ENCODE results near the gene IL20.

Gene IL20

GRCh38 chr1:206880314-206880713 lies 14.9 kb downstream of the IL20 start:
- DNase-seq (ENCODE audit: low spot score) = no peak

DNA sequence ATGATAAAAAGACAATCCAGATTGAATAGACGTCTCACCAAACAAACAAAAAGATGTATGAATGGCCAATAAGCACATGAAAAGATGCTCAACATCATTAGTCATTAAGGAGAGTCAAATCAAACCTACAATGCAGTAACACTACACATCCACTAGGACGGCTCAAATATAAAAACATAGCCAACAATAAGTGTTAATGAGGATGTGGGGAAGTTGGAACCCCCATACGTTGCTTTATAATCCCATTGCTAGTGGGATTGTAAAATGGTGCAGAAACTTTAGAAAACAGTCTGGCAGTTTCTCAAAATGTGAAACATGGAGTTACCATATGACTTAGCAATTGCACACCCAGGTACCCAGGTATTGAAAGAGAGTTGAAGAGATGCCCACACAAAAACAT lies 17.1 kb downstream of the IL20 start:
- no peak for DNase-seq (ENCODE audit: low spot score)

- DNase-seq (ENCODE audit: low spot score) = no peak
Observed at GRCh38 chr1:206883160-206883559, 17.7 kb downstream of the IL20 start.

- no peak for DNase-seq (ENCODE audit: low spot score)
Observed at GRCh38 chr1:206883876-206884275, 18.5 kb downstream of the IL20 start.

DNA sequence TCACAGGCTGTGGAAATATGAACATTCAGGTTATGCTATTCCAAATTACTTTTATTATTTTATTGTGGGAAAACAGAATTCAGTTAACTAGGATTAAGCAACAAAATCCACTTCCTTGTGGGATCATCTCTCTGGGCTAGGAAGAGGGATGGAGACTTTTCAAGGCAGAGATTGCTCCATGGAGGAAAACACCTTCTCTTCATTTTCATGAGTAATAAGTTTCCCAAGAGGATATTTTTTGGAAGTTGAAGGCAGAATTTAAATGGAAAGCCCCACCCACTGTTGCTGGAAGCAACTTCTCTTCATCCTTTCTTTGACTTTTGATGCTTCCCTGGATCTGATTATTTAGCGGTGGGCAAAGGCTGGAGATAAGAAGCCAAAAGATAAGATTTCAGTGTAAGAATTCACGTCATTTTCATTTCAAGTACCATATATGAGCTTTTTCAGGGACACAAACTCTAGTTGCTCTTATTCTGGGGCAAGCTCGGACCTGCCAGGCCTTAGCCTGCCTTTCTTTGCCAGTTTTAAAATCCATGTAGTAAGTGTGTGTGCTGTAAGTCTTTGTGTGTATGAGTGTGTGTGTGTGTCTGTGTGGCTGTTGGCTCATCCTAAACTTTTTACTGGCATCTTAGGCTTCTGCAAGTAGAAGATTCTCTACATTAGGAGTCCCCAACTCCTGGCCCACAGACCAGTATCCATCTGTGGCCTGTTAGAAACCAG lies 20.1 kb downstream of the IL20 start:
- DNase-seq (ENCODE audit: low spot score) = no peak

DNA sequence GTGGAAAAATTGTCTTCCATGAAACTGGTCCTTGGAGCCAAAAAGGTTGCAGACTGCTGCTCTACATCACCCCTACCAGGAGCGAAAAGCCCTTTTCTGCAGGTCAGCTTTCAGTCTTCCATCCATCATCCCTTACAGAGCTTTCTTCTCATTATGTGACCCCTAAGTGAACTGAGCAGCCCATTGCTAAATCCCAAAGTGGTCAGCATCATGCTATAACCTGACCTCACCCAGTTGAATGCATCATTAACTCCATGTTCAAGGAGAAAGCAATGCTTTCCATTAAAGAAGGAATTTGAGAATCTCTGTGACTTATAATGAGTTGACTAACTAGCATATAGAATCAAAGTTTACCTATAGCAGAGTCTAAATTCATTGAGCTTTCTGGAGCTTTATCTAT lies 21.4 kb downstream of the IL20 start:
- DNase-seq (ENCODE audit: low spot score) = no peak

DNA sequence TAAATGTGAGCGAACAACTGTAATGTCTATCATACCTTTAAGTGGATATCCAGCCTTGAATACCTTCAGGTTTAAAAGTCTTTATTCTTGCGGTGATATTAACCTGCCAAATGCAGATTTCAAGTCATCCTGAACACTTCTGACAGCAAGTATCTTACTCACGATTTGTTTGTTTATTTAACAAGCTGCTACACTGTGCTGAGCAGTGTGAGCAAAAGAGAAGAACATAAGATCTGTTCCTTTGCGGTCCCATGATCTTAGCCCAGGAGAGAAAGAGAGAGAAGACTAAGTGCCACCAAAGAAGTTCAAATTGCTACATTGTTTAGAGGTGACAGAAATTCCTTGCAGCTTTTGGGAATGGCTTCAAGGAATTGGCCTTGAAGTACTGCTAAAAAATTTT lies 22.3 kb downstream of the IL20 start:
- no peak for DNase-seq (ENCODE audit: low spot score)

GRCh38 chr1:206890125-206891060 lies 25.0 kb downstream of the IL20 start:
- DNase-seq (ENCODE audit: low spot score) = no peak

DNA sequence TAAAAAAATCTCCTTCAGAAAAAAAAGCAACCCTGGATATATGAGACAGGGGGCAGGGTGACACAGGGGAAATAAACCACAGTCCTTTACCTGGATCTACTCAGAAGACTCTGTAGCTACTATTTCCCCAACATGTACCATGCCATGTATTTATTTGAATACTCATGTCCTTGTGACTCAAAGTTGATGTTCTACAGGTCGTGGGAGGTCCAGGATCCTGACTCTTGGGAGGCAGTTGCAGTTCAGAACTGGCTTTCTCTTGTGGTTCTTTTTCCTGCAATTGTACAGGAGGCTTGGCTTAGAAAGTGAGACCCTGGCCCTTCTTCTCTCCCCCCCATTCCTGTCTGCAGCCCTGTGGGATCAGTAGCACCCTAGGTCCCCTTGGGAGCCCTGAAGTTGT lies 26.0 kb downstream of the IL20 start:
- DNase-seq (ENCODE audit: low spot score) = no peak

GRCh38 chr1:206892351-206892984 lies 27.0 kb downstream of the IL20 start:
- no peak for DNase-seq (ENCODE audit: low spot score)

GRCh38 chr1:206893380-206893779 lies 28.0 kb downstream of the IL20 start:
- DNase-seq (ENCODE audit: low spot score) = no peak

DNA sequence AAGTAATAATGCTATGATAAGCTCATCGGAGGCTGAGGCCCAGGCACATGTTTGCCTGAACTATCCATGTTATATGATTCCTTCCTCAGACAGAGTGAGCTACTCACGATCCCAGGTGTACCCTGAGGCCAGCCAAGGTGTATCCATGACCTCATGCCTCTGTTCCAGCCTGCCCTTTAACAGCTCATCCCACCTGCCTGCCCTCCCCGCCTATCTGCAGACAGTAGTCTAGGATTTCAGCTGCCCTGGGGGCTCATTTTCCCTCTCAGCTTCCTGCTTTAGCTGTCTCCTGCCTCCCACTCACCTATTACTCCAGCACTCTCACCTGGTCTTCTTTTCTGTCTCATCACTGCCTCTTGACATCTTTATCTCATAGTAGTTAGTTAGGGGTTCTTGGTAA lies 29.9 kb downstream of the IL20 start:
- DNase-seq (ENCODE audit: low spot score) = no peak

DNA sequence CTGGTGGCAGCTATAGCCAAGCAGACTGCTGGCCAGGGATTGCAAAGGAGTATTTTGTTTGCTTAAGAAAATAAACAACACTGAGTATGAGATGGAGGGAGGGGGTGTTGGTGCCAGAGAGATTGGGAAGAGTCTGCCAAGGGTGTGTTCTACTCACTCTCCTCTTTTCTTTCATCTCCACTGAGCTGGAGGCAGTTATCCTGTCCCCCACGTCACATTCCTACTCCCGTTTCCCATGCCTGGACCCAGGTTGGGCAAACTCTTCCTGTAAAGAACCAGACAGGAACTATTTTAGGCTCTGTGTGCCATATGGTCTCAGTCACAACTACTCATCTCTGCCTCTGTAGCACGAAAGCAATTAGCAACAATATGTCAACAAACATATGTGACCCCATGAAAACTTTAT lies 30.4 kb downstream of the IL20 start:
- DNase-seq (ENCODE audit: low spot score) = peak; percentile 31

DNA sequence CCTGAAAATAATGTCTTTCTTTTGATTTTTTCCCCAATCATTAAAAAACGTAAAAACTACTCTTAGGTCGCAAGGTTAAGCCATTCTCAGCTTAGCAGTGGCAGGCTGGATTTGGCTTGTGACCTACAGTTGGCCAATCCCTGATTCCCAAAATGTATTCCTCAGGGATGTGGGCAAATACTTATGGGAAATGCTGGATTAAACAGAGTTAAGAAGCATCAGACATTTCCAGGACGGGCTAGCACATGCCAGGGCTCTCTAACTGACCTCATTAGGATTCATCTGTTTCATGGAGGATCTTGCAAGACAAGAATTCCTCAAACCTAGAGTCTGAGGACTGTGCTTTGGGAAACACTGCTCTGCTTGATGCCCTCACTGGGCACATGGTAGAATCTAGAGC lies 30.8 kb downstream of the IL20 start:
- no peak for DNase-seq (ENCODE audit: low spot score)

DNA sequence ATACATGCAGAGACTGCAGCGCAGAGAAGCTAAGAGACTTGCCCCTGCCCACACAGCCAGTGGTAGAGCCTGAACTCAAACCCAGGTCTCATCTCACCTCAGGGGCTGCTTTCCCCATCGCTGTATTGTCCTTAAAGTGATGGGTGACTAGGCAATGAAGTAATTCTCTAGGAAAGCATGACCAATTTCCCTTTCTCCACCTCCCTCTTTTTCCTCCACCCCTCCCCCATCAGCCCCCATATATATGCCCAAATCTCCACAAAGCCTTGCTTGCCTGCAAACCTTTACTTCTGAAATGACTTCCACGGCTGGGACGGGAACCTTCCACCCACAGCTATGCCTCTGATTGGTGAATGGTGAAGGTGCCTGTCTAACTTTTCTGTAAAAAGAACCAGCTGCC lies 31.8 kb downstream of the IL20 start, which contains the start of gene IL24:
Gene IL24, plus strand, starts transcription at position 269 of the 400 bp plus-strand sequence. CDS start 390 bp downstream, outside the sequence.
- no peak for DNase-seq (ENCODE audit: low spot score)

GRCh38 chr1:206898089-206898914 lies 32.9 kb downstream of the IL20 start:
- peak; percentile 44 for DNase-seq (ENCODE audit: low spot score)

DNA sequence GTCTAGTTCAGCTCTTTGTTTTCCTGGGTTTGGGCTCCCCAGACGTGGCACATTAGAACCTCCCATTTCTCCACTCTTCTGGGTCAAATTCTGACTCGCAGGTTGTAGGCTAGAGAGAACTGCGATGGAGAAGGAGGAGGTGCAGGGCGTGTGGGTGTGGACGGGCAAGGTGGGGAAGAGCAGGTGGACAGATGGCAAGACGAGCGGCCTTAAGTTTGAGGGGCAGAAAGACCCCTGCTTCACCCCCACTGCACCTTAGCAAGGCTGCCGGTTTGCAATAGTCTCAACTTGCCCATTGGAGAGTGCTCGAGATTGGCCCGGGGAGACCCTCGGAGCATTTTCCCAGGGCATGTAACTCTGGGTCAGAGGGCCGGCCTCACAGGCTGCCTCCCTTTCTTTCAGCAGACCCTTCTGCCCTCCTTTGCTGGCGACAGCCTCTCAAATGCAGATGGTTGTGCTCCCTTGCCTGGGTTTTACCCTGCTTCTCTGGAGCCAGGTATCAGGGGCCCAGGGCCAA lies 33.5 kb downstream of the IL20 start:
- no peak for DNase-seq (ENCODE audit: low spot score)

GRCh38 chr1:206899717-206900116 lies 34.3 kb downstream of the IL20 start:
- DNase-seq (ENCODE audit: low spot score) = no peak

DNA sequence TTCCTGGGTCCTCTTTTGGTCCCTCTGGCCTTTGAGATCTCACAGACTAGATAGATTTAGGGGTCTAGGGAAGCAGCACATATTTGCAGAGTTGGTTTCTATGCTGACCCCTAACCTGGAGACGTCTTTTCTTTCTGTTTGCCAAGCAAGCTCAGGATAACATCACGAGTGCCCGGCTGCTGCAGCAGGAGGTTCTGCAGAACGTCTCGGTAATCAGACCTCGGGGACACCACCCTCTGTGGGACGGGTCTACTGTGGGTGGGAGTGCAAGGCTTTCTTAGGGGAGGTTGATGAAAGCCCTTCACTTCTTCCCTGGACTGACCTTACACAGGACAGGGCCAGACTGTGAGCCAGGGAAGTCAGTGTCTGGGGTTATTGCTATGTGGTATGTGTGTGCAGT lies 34.7 kb downstream of the IL20 start:
- DNase-seq (ENCODE audit: low spot score) = no peak

DNA sequence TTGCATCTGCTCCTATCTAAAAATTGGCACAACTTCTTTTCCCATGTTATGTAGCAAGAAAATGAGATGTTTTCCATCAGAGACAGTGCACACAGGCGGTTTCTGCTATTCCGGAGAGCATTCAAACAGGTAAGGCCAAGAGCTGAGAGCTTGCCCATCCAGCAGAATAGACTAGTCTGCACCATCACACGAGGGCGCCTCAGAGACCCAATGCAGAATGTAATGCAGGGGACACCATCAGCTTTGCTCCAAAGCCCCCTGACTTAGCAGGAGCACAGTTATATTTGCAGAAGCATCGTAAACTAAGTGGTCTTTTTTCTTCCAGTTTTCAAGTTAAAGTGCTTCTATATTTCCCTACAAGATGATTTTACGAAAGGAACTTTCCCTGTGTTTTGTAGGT lies 36.5 kb downstream of the IL20 start:
- DNase-seq (ENCODE audit: low spot score) = no peak

DNA sequence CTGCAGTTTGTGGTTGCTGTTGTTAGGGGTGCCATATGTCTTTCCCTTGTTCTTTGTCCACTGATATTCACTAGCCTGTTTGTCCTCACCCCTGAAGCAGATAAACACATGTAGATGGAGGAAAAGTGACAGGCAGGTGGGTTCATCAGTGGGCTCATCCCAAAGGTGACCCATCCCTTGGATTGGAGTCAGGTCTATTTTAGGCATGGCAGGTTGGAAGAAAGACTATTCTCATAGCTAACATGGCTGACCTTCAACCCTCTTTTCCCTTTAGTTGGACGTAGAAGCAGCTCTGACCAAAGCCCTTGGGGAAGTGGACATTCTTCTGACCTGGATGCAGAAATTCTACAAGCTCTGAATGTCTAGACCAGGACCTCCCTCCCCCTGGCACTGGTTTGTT lies 37.3 kb downstream of the IL20 start:
- DNase-seq (ENCODE audit: low spot score) = no peak

DNA sequence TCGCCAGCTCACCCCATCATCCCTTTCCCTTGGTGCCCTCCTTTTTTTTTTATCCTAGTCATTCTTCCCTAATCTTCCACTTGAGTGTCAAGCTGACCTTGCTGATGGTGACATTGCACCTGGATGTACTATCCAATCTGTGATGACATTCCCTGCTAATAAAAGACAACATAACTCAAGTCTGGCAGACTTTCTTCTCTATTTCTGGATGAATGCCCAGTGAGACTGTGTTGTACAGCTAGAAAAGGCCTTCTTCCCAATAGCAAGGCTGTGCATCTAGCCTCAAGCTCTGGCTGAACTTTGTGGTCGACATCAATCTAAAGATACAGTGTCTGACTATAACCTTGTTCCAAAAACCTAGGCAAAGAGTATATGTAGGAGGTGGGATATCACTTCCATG lies 38.3 kb downstream of the IL20 start:
- no peak for DNase-seq (ENCODE audit: low spot score)
